ENCODE data around the gene LIPK. TPM values are rescaled to one million over a fixed set of nuclear protein-coding genes. Genes with fewer than 3 reads are reported as not detected.

LIPK gene
- total and polyA plus RNA-seq, 4 donors, result not detected

DNA sequence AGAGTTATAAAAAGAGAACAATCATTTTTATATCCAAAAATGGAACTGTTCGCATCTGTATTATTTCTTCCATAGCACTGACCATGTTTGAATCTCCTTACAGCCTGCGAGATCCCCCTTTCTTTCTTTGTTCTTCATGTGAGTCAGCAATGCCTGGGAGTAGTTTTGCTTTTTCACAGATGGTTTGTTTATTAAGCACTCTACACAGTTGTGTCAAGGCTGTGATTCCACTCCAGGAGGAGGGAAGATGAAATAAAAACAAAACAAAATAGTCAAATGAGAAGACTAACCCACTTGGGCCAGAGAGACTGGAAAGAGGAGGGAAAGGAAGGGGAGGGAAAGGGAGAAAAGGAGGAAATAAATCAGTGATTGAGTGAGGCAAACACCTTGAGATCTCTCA is 34.0 kb upstream of the LIPK start:
- WGBS, result 94% methylated on average over 2 of the region's 2 CpGs
- Histone ChIP-seq H3K27ac (ENCODE audit: low read depth in 1 of 2, low read length in 2 of 2) (no peak overlapping the region), H3K4me3 (ENCODE audit: low read depth in 1 of 3, low read length in 3 of 3) (no peak overlapping the region), H3K27me3 (ENCODE audit: control insufficient read depth in 4 of 4, insufficient read depth in 4 of 4, low read length in 3 of 4) (no peaks in the 10 kb centered on the region), H3K9ac (ENCODE audit: low read depth in 1 of 2, low read length in 2 of 2) (no peak overlapping the region), H3K36me3 (ENCODE audit: control insufficient read depth in 4 of 4, insufficient read depth in 3 of 4, low read depth in 1 of 4, low read length in 3 of 4) (no peaks in the 10 kb centered on the region), H3K4me1 (ENCODE audit: control insufficient read depth in 4 of 4, insufficient read depth in 4 of 4, low read length in 3 of 4) (no peaks in the 10 kb centered on the region), H3K9me3 (ENCODE audit: control insufficient read depth in 4 of 4, low read length in 3 of 4) (no peaks in the 10 kb centered on the region)
- TF ChIP-seq HNF4G (IDR thresholded peaks at IDR 0.05), result no peak
- no peak for TF ChIP-seq CTCF (IDR thresholded peaks at IDR 0.05; ENCODE audit: low read depth, low read length, missing input control)
- TF ChIP-seq, protein P1, sequence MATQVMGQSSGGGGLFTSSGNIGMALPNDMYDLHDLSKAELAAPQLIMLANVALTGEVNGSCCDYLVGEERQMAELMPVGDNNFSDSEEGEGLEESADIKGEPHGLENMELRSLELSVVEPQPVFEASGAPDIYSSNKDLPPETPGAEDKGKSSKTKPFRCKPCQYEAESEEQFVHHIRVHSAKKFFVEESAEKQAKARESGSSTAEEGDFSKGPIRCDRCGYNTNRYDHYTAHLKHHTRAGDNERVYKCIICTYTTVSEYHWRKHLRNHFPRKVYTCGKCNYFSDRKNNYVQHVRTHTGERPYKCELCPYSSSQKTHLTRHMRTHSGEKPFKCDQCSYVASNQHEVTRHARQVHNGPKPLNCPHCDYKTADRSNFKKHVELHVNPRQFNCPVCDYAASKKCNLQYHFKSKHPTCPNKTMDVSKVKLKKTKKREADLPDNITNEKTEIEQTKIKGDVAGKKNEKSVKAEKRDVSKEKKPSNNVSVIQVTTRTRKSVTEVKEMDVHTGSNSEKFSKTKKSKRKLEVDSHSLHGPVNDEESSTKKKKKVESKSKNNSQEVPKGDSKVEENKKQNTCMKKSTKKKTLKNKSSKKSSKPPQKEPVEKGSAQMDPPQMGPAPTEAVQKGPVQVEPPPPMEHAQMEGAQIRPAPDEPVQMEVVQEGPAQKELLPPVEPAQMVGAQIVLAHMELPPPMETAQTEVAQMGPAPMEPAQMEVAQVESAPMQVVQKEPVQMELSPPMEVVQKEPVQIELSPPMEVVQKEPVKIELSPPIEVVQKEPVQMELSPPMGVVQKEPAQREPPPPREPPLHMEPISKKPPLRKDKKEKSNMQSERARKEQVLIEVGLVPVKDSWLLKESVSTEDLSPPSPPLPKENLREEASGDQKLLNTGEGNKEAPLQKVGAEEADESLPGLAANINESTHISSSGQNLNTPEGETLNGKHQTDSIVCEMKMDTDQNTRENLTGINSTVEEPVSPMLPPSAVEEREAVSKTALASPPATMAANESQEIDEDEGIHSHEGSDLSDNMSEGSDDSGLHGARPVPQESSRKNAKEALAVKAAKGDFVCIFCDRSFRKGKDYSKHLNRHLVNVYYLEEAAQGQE (IDR thresholded peaks at IDR 0.05), result no peak
- no peak for TF ChIP-seq YY1 (IDR thresholded peaks at IDR 0.05)
- no peak for TF ChIP-seq JUND (IDR thresholded peaks at IDR 0.05)
- no peak for TF ChIP-seq RAD21 (IDR thresholded peaks at IDR 0.05)
- TF ChIP-seq, protein P2, sequence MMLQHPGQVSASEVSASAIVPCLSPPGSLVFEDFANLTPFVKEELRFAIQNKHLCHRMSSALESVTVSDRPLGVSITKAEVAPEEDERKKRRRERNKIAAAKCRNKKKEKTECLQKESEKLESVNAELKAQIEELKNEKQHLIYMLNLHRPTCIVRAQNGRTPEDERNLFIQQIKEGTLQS (IDR thresholded peaks at IDR 0.05), result no peak
- TF ChIP-seq, protein P3, sequence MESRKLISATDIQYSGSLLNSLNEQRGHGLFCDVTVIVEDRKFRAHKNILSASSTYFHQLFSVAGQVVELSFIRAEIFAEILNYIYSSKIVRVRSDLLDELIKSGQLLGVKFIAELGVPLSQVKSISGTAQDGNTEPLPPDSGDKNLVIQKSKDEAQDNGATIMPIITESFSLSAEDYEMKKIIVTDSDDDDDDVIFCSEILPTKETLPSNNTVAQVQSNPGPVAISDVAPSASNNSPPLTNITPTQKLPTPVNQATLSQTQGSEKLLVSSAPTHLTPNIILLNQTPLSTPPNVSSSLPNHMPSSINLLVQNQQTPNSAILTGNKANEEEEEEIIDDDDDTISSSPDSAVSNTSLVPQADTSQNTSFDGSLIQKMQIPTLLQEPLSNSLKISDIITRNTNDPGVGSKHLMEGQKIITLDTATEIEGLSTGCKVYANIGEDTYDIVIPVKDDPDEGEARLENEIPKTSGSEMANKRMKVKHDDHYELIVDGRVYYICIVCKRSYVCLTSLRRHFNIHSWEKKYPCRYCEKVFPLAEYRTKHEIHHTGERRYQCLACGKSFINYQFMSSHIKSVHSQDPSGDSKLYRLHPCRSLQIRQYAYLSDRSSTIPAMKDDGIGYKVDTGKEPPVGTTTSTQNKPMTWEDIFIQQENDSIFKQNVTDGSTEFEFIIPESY (IDR thresholded peaks at IDR 0.05), result no peak
- TF ChIP-seq FOXA2 (IDR thresholded peaks at IDR 0.05), result no peak
- DNase-seq (ENCODE audit: low spot score), result no peak

DNA sequence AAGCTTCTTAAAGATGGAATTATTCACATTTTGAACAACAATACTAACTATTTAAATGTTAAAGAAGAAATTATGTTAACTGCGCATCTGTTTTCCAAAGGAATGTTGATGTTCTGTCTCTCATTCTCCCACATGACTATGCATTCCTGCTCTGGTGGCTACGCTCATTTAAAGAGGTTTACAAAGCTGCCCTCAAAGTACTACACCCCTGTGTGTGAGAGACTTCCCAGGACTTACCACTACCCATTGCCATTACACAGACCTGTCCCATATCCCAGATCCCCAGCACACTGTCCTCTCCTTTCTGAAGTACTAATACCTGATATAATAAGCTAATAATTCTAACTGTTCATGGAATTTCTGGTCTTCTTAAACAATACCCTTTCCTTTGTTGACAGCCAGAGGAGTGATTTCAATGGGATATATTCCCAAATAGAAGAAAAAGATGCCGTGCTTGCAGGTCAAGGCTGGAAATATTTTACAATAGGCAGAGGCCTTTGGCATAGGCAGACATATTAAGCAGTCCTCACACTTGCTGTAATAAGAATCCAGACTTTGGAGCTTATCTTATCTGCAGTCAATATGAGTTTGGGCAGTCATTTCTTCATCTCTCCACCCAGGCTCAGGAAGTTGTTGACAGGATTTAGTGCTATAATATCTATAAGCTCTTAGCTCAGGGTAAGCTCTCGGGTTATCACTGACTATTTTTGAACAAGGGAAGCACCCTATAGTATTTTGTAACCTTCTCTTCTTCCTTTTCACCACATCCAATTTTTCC is 29.6 kb upstream of the LIPK start:
- Histone ChIP-seq H3K27ac (ENCODE audit: low read depth in 1 of 2, low read length in 2 of 2) (no peak overlapping the region), H3K27me3 (ENCODE audit: control insufficient read depth in 4 of 4, insufficient read depth in 4 of 4, low read length in 3 of 4) (no peaks in the 10 kb centered on the region), H3K4me3 (ENCODE audit: low read depth in 1 of 3, low read length in 3 of 3) (no peak overlapping the region), H3K36me3 (ENCODE audit: control insufficient read depth in 4 of 4, insufficient read depth in 3 of 4, low read depth in 1 of 4, low read length in 3 of 4) (no peaks in the 10 kb centered on the region), H3K4me1 (ENCODE audit: control insufficient read depth in 4 of 4, insufficient read depth in 4 of 4, low read length in 3 of 4) (no peaks in the 10 kb centered on the region), H3K9me3 (ENCODE audit: control insufficient read depth in 4 of 4, low read length in 3 of 4) (no peaks in the 10 kb centered on the region), H3K9ac (ENCODE audit: low read depth in 1 of 2, low read length in 2 of 2) (no peak overlapping the region)
- TF ChIP-seq FOXA1 (IDR thresholded peaks at IDR 0.05), result no peak
- 64% methylated on average over 4 of the region's 4 CpGs for WGBS
- DNase-seq (ENCODE audit: low spot score), result no peak
